SK-N-SH (cell line): Measurements from ENCODE around the gene SNX27. TPM values are rescaled to one million over a fixed set of nuclear protein-coding genes. Genes with fewer than 3 reads are reported as not detected.
"Not testable (repeated sequence)": the region's sequence is repeated elsewhere in the genome, so short reads cannot be mapped to it uniquely, and the experiment has no call there.

Source experiments
- CTCF ChIA-PET: fragments of 300-600, 350-600 bp; formaldehyde crosslinking; extraction: SDS; loops from one replicate; lab custom pipeline; 2021; lab: Yijun Ruan, JAX
- POLR2A ChIA-PET: fragments of 350-600 bp; sonication (Branson Sonifier 250); formaldehyde crosslinking; extraction: SDS; loops from one replicate; lab custom pipeline; 2020; ENCODE audit warnings: antibody characterized with exemption, inconsistent platforms; lab: Yijun Ruan, JAX
- DNase-seq: peaks from one replicate; pipeline ENCODE4 v3.0.0; 2012
- H2AFZ ChIP-seq: fragments of 200-600 bp; sonication (generic); 2 replicates; pipeline ENCODE4 v1.8.1; 2016; ENCODE audit warnings: antibody characterized with exemption, mild to moderate bottlenecking, low read depth
- H3F3A ChIP-seq: fragments of 200-600 bp; sonication (generic); replicated peaks from 2 replicates; pipeline ENCODE3; 2016; ENCODE audit warnings: antibody characterized with exemption, mild to moderate bottlenecking; ENCODE audit not compliant: insufficient read depth
- H3K27ac ChIP-seq, 2 experiments: fragments of 200-500 bp in 1 of 2; fragments of 200-600 bp in 1 of 2; sonication (Bioruptor generic) in 1 of 2; sonication (generic), shearing (Covaris generic) in 1 of 2; 2 replicates each; pipeline versions ENCODE4 v1.5.1 to v1.6.1; 2014 to 2016; ENCODE audit warnings: low read depth in 2 of 2, inconsistent platforms in 1 of 2, low read length in 1 of 2, mild to moderate bottlenecking in 1 of 2, mixed read lengths in 1 of 2
- H3K27me3 ChIP-seq: fragments of 200-600 bp; sonication (generic), shearing (Covaris generic); 2 replicates; pipeline ENCODE4 v1.6.1; 2016; ENCODE audit warnings: mixed run types; ENCODE audit not compliant: insufficient read depth
- H3K36me3 ChIP-seq, 2 experiments: fragments of 200-500 bp in 1 of 2; fragments of 200-600 bp in 1 of 2; sonication (Bioruptor generic) in 1 of 2; sonication (generic) in 1 of 2; replicated peaks in 1 of 2; 2 replicates each; pipeline versions ENCODE3 to v1.5.1; 2014 to 2016; ENCODE audit warnings: low read length in 1 of 2, mild to moderate bottlenecking in 1 of 2; ENCODE audit not compliant: insufficient read depth in 2 of 2, control insufficient read depth in 1 of 2
- H3K4me1 ChIP-seq, 2 experiments: fragments of 200-500 bp in 1 of 2; fragments of 200-600 bp in 1 of 2; sonication (Bioruptor generic) in 1 of 2; sonication (generic), shearing (Covaris generic) in 1 of 2; 2 replicates each; pipeline versions ENCODE4 v1.5.1 to v1.6.1; 2014 to 2016; ENCODE audit warnings: low read depth in 1 of 2, low read length in 1 of 2, mixed run types in 1 of 2; ENCODE audit not compliant: insufficient read depth in 2 of 2, control insufficient read depth in 1 of 2
- H3K4me2 ChIP-seq: fragments of 200-600 bp; sonication (generic), shearing (Covaris generic); 2 replicates; pipeline ENCODE4 v1.6.1; 2017; ENCODE audit warnings: mixed run types
- H3K4me3 ChIP-seq, 2 experiments: fragments of 200-500 bp in 1 of 2; fragments of 200-600 bp in 1 of 2; sonication (Bioruptor generic) in 1 of 2; sonication (generic), shearing (Covaris generic) in 1 of 2; 2 replicates each; pipeline versions ENCODE4 v1.5.1 to v1.8.1; 2014 to 2016; ENCODE audit warnings: low read depth in 2 of 2, inconsistent platforms in 1 of 2, low read length in 1 of 2, mild to moderate bottlenecking in 1 of 2, mixed read lengths in 1 of 2, moderate library complexity in 1 of 2
- H3K79me2 ChIP-seq: fragments of 200-600 bp; sonication (generic); 2 replicates; pipeline ENCODE4 v1.8.1; 2017; ENCODE audit warnings: mild to moderate bottlenecking; ENCODE audit not compliant: insufficient read depth
- H3K9ac ChIP-seq: fragments of 200-600 bp; sonication (generic); 2 replicates; pipeline ENCODE4 v1.6.1; 2017; ENCODE audit warnings: mixed run types
- H3K9me2 ChIP-seq: fragments of 200-600 bp; sonication (generic); 2 replicates; pipeline ENCODE4 v1.6.1; 2017; ENCODE audit warnings: mixed run types
- H3K9me3 ChIP-seq: fragments of 200-600 bp; sonication (generic); 2 replicates; pipeline ENCODE4 v1.6.1; 2017; ENCODE audit warnings: mixed run types, mild to moderate bottlenecking, moderate library complexity
- H4K20me1 ChIP-seq: fragments of 200-600 bp; sonication (generic); 2 replicates; pipeline ENCODE4 v1.6.1; 2017; ENCODE audit warnings: mild to moderate bottlenecking, mixed run types; ENCODE audit not compliant: insufficient read depth
- EZH2phosphoT487 ChIP-seq: fragments of 200-600 bp; sonication (generic); IDR thresholded peaks from 2 replicates; pipeline ENCODE4 v1.6.1; 2017; ENCODE audit warnings: low read depth, mixed run types, mild to moderate bottlenecking, antibody characterized with exemption, moderate library complexity, borderline replicate concordance
- MEF2A ChIP-seq: IDR thresholded peaks from 2 replicates; pipeline ENCODE4 v1.4.0; 2012; ENCODE audit warnings: low read depth, borderline replicate concordance
- MXI1 ChIP-seq: IDR thresholded peaks from 2 replicates; pipeline ENCODE4 v1.6.1; 2012; ENCODE audit warnings: mild to moderate bottlenecking, low read depth, low read length, improper control_type of control experiment
- NFIC ChIP-seq: IDR thresholded peaks from 2 replicates; pipeline ENCODE4 v1.4.0; 2012; ENCODE audit warnings: borderline replicate concordance
- PBX3 ChIP-seq: IDR thresholded peaks from 2 replicates; pipeline ENCODE4; 2012
- RAD21 ChIP-seq: IDR thresholded peaks from 2 replicates; pipeline ENCODE4 v1.6.1; 2012; ENCODE audit warnings: mild to moderate bottlenecking, low read length
- RCOR1 ChIP-seq: fragments of 150-350 bp; IDR thresholded peaks from 2 replicates; pipeline ENCODE4 v1.6.1; 2017; ENCODE audit warnings: antibody characterized with exemption, low read length
- RFX5 ChIP-seq: IDR thresholded peaks from 2 replicates; pipeline ENCODE4 v1.6.1; 2012; ENCODE audit warnings: mild to moderate bottlenecking, improper control_type of control experiment, low read length
- RXRA ChIP-seq: IDR thresholded peaks from 2 replicates; pipeline ENCODE4 v1.4.0; 2012; ENCODE audit warnings: low read depth, mild to moderate bottlenecking, borderline replicate concordance
- TAF1 ChIP-seq: IDR thresholded peaks from 2 replicates; pipeline ENCODE4 v1.6.1; 2012; ENCODE audit warnings: low read depth, mild to moderate bottlenecking, low read length, moderate library complexity, borderline replicate concordance
- USF1 ChIP-seq: IDR thresholded peaks from 2 replicates; pipeline ENCODE4 v1.4.0; 2012; ENCODE audit warnings: low read depth, borderline replicate concordance
- USF2 ChIP-seq: fragments of 150-350 bp; IDR thresholded peaks from 2 replicates; pipeline ENCODE4 v1.6.1; 2017; ENCODE audit warnings: antibody characterized with exemption, low read length, low read depth, borderline replicate concordance
- WGBS: methylation state at CpG from one replicate; pipeline ENCODE4 v1.1.6; 2017; ENCODE audit warnings: low lambda C conversion rate; 5-methylcytosine and 5-hydroxymethylcytosine counted together
- polyA plus RNA-seq, 3 experiments: library from polyadenylated mRNA; depleted of rRNA; stranded (reverse); fragments of >200 nt; gene quantifications; 2 replicates each; pipeline ENCODE4 v1.2.3, GENCODE V29; 2012
- TF ChIP-seq, protein P1 (sequence below): fragments of 150-350 bp; IDR thresholded peaks from 2 replicates; pipeline ENCODE4 v1.6.1; 2016; ENCODE audit warnings: mild to moderate bottlenecking, low read depth, low read length
- TF ChIP-seq, protein P2 (sequence below): fragments of 200-600 bp; sonication (generic); IDR thresholded peaks from 2 replicates; pipeline ENCODE4 v1.6.1; 2017; ENCODE audit warnings: antibody characterized with exemption, mild to moderate bottlenecking, moderate library complexity

SNX27 gene
- polyA plus RNA-seq, 1 of the 3 experiments (the other 2 are of a cell fraction) = 10.8 TPM

DNA sequence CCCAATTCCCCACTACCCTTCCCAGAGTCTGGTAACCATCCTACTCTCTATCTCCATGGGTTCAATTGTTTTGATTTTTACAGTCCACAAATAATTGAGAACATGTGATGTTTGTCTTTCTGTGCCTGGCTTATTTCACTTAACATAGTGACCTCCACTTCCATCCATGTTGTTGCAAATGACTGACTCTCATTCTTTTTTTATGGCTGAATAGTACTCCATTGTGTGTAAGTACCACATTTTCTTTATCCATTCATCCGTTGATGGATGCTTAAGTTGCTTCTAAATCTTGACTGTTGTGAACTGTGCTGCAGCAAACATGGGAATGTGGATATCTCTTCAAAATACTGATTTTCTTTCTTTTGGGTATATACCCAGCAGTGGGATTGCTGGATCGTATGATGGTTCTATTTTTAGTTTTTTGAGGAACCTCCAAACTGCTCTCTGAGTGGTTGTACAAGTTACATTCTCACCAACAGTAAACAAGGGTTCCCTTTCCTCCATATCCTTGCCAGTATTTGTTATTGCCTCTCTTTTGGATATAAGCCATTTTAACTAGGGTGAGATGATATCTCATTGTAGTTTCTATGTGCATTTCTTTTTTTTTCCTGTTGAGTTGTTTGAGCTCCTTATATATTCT, 58.3 kb downstream of the SNX27 start:
- Histone ChIP-seq H3K79me2 (peaks cover 15% of the 10 kb centered on the region; the same call in 1 of the 2 replicates), H3K36me3 (peaks cover 35 to 53% of the 10 kb centered on the region in 2 experiments)
- H3K9me2 ChIP-seq, H3K9me3 ChIP-seq, H3K27me3 ChIP-seq, POLR2A ChIA-PET, H3K4me3 ChIP-seq, H3F3A ChIP-seq, H4K20me1 ChIP-seq, H3K4me2 ChIP-seq, H3K27ac ChIP-seq, H2AFZ ChIP-seq, H3K4me1 ChIP-seq, H3K9ac ChIP-seq, DNase-seq: not testable (repeated sequence)
- CTCF ChIA-PET = interaction anchor here (0.9 to 1.6 kb wide), 4 partner anchors 21 to 150 kb away, joined by 3 to 4 read pairs (median 4); no protein-coding TSS in a partner anchor
- WGBS = 100% methylated on average over 2 of the region's 2 CpGs

GRCh38 chr1:151673407-151673806, 61.6 kb downstream of the SNX27 start:
- no peaks in the 10 kb centered on the region for H4K20me1 ChIP-seq
- H3K79me2 ChIP-seq = peaks cover 19% of the 10 kb centered on the region; the same call in 1 of the 2 replicates
- H3F3A ChIP-seq = peaks cover 5% of the 10 kb centered on the region
- H3K27me3 ChIP-seq = no peaks in the 10 kb centered on the region
- WGBS = 57% methylated on average over 1 of the region's 1 CpG
- H3K27ac ChIP-seq = no peak overlapping the region
- no peak overlapping the region for H3K9ac ChIP-seq
- DNase-seq = no peak
- no peaks in the 10 kb centered on the region for H3K4me1 ChIP-seq
- H3K9me2 ChIP-seq = no peaks in the 10 kb centered on the region
- peaks cover 21 to 50% of the 10 kb centered on the region in 2 experiments for H3K36me3 ChIP-seq
- POLR2A ChIA-PET = no interaction called here
- TF ChIP-seq, protein P1, sequence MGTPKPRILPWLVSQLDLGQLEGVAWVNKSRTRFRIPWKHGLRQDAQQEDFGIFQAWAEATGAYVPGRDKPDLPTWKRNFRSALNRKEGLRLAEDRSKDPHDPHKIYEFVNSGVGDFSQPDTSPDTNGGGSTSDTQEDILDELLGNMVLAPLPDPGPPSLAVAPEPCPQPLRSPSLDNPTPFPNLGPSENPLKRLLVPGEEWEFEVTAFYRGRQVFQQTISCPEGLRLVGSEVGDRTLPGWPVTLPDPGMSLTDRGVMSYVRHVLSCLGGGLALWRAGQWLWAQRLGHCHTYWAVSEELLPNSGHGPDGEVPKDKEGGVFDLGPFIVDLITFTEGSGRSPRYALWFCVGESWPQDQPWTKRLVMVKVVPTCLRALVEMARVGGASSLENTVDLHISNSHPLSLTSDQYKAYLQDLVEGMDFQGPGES = no peak
- H3K9me3 ChIP-seq = no peaks in the 10 kb centered on the region
- H3K4me3 ChIP-seq = no peak overlapping the region
- CTCF ChIA-PET = interaction anchor here (0.7 kb wide), 1 partner anchor 16 kb away, joined by 3 read pairs; no protein-coding TSS in a partner anchor
- H2AFZ ChIP-seq = no peak overlapping the region
- no peak overlapping the region for H3K4me2 ChIP-seq

DNA sequence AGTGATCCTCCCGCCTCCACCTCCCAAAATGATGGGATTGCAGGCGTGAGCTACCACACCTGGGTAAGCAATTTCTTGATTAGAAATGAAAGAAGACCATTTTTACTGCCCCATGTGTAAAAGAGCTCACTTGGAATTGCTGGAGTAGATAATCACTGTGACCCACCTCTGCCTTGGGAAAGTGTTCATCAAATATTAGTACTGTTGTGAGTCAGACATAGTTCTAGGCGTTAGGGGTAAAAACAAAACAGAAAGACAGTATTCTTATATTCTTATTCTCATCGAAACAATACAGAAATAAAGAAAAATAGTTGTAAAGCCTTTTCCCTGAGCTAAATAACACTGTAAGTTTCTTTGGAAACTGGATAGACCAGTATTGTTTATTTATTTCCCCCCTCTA, 68.5 kb downstream of the SNX27 start:
- H4K20me1 ChIP-seq = no peaks in the 10 kb centered on the region
- no peaks in the 10 kb centered on the region for H3K27me3 ChIP-seq
- DNase-seq = no peak
- peaks cover 0 to 20% of the 10 kb centered on the region in 2 experiments; a peak in 3 of 4 replicates for H3K4me1 ChIP-seq
- WGBS = 52% methylated on average over 4 of the region's 4 CpGs
- H2AFZ ChIP-seq = 0 out of 2 replicates have a peak overlapping the region, but pooled peaks have one; percentile 8
- 0 out of 2 replicates have a peak, but pooled peaks cover 4% of the 10 kb centered on the region for H3K79me2 ChIP-seq
- POLR2A ChIA-PET = no interaction called here
- CTCF ChIA-PET = interaction anchor here (1.8 kb wide), 1 partner anchor 13 kb away, joined by 6 read pairs; no protein-coding TSS in a partner anchor
- H3K9me2 ChIP-seq = no peaks in the 10 kb centered on the region
- H3K36me3 ChIP-seq = peaks cover 12 to 23% of the 10 kb centered on the region in 2 experiments
- H3K4me2 ChIP-seq = peak overlapping the region; percentile 63
- H3K4me3 ChIP-seq = peak overlapping the region in 1 of 2 experiments; percentile 20; a peak in 1 of 4 replicates
- peak overlapping the region; percentile 48; the same call in 1 of the 2 replicates for H3K9ac ChIP-seq
- H3F3A ChIP-seq = peaks cover 18% of the 10 kb centered on the region
- no peaks in the 10 kb centered on the region for H3K9me3 ChIP-seq
- peak overlapping the region; percentile 88 to 91; a peak in 3 of 4 replicates for H3K27ac ChIP-seq
- TF ChIP-seq MXI1 = no peak
- TF ChIP-seq PBX3 = no peak
- TF ChIP-seq, protein P2, sequence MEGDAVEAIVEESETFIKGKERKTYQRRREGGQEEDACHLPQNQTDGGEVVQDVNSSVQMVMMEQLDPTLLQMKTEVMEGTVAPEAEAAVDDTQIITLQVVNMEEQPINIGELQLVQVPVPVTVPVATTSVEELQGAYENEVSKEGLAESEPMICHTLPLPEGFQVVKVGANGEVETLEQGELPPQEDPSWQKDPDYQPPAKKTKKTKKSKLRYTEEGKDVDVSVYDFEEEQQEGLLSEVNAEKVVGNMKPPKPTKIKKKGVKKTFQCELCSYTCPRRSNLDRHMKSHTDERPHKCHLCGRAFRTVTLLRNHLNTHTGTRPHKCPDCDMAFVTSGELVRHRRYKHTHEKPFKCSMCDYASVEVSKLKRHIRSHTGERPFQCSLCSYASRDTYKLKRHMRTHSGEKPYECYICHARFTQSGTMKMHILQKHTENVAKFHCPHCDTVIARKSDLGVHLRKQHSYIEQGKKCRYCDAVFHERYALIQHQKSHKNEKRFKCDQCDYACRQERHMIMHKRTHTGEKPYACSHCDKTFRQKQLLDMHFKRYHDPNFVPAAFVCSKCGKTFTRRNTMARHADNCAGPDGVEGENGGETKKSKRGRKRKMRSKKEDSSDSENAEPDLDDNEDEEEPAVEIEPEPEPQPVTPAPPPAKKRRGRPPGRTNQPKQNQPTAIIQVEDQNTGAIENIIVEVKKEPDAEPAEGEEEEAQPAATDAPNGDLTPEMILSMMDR = no peak
- TF ChIP-seq MEF2A = no peak
- TF ChIP-seq RXRA = no peak
- TF ChIP-seq RFX5 = no peak
- TF ChIP-seq USF1 = no peak
- no peak for TF ChIP-seq RAD21
- TF ChIP-seq NFIC = no peak
- no peak for TF ChIP-seq TAF1
- no peak for TF ChIP-seq EZH2phosphoT487
- TF ChIP-seq RCOR1 = no peak
- no peak for TF ChIP-seq USF2
